Fibroblast of lung (primary cell): ENCODE results near the gene CDH12. TPM values are rescaled to one million over a fixed set of nuclear protein-coding genes. Genes with fewer than 3 reads are reported as not detected.

Source experiments
- DNase-seq, 2 donors: peaks; one replicate each; pipeline versions ENCODE4 v3.0.0 to v3.0.0-alpha.2; 2010; ENCODE audit warnings: low read depth in 2 of 2
- H2AFZ ChIP-seq: 2 replicates; pipeline ENCODE4 v1.5.1; 2012; ENCODE audit warnings: low read length, control low read depth, inconsistent platforms
- H3K27ac ChIP-seq: 2 replicates; pipeline ENCODE4 v1.5.1; 2011; ENCODE audit warnings: low read length, control low read depth; ENCODE audit not compliant: insufficient read depth
- H3K27me3 ChIP-seq: 2 replicates; pipeline ENCODE4 v1.5.1; 2011; ENCODE audit warnings: mild to moderate bottlenecking, low read length; ENCODE audit not compliant: control insufficient read depth, insufficient read depth
- H3K36me3 ChIP-seq: 2 replicates; pipeline ENCODE4 v1.5.1; 2011; ENCODE audit warnings: low read length; ENCODE audit not compliant: control insufficient read depth, insufficient read depth
- H3K4me1 ChIP-seq: 2 replicates; pipeline ENCODE4 v1.5.1; 2011; ENCODE audit warnings: low read length; ENCODE audit not compliant: control insufficient read depth, insufficient read depth; ENCODE audit errors: extremely low read depth
- H3K4me2 ChIP-seq: 2 replicates; pipeline ENCODE4 v1.5.1; 2011; ENCODE audit warnings: low read length, control low read depth; ENCODE audit not compliant: insufficient read depth; ENCODE audit errors: extremely low read depth
- H3K4me3 ChIP-seq, 4 experiments: fragments of 200-600 bp in 1 of 4; sonication (generic) in 1 of 4; replicated peaks in 1 of 4; 2 replicates each; pipeline ENCODE4 v1.5.1; 2011 to 2016; ENCODE audit warnings: low read length in 4 of 4, low read depth in 3 of 4, mild to moderate bottlenecking in 3 of 4, control low read depth in 2 of 4, inconsistent platforms in 1 of 4, mixed read lengths in 1 of 4; ENCODE audit not compliant: insufficient read depth in 1 of 4; ENCODE audit errors: control extremely low read depth in 1 of 4
- H3K79me2 ChIP-seq: 2 replicates; pipeline ENCODE4 v1.5.1; 2012; ENCODE audit warnings: mild to moderate bottlenecking, low read length, inconsistent platforms; ENCODE audit not compliant: control insufficient read depth, insufficient read depth
- H3K9ac ChIP-seq: 2 replicates; pipeline ENCODE4 v1.5.1; 2011; ENCODE audit warnings: mild to moderate bottlenecking, low read length, control low read depth; ENCODE audit not compliant: insufficient read depth
- H3K9me3 ChIP-seq: 2 replicates; pipeline ENCODE4 v1.5.1; 2012; ENCODE audit warnings: low read depth, low read length; ENCODE audit not compliant: control insufficient read depth, insufficient read depth
- H4K20me1 ChIP-seq: 2 replicates; pipeline ENCODE4 v1.5.1; 2011; ENCODE audit warnings: low read length; ENCODE audit not compliant: control insufficient read depth, insufficient read depth; ENCODE audit errors: extremely low read depth
- EZH2 ChIP-seq: IDR thresholded peaks from 2 replicates; pipeline ENCODE4 v1.5.1; 2012; ENCODE audit warnings: low read length, control low read depth, mild to moderate bottlenecking; ENCODE audit errors: missing control alignments
- polyA plus RNA-seq, 2 donors: library from polyadenylated mRNA; depleted of rRNA in 1 of 2; stranded (reverse) in 1 of 2; unstranded in 1 of 2; fragments of >200 nt; gene quantifications; 2 replicates each; pipeline ENCODE4 v1.2.1, GENCODE V29; 2011 to 2012; ENCODE audit warnings: missing spikeins in 1 of 2
- total RNA-seq: library from RNA; depleted of rRNA; stranded (reverse); fragments of >200 nt; gene quantifications from 2 replicates; pipeline ENCODE4 v1.2.1, GENCODE V29; 2014
- TF ChIP-seq, protein P1 (sequence below), 2 donors: IDR thresholded peaks in 1 of 2; conservative IDR thresholded peaks in 1 of 2; 1 replicate in 1 of 2; 2 replicates in 1 of 2; pipeline ENCODE4 v1.5.1; 2011 to 2012; ENCODE audit warnings: low read length in 2 of 2, control low read depth in 1 of 2, inconsistent platforms in 1 of 2, low read depth in 1 of 2, mild to moderate bottlenecking in 1 of 2

Gene CDH12
- total and polyA plus RNA-seq, 2 donors (not counting 1 experiment from before 2014, with no cell fraction given), result 0.02 TPM; not detected in 1

GRCh38 chr5:22728610-22729009 lies 124.5 kb downstream of the CDH12 start:
- no peaks in the 10 kb centered on the region for H3K36me3 ChIP-seq
- H3K27ac ChIP-seq, result no peak overlapping the region
- no peak overlapping the region for H2AFZ ChIP-seq
- no peaks in the 10 kb centered on the region for H3K27me3 ChIP-seq
- no peak overlapping the region for H3K9ac ChIP-seq
- no peaks in the 10 kb centered on the region for H4K20me1 ChIP-seq
- no peaks in the 10 kb centered on the region for H3K9me3 ChIP-seq
- no peak for DNase-seq
- no peaks in the 10 kb centered on the region for H3K79me2 ChIP-seq
- TF ChIP-seq, protein P1, sequence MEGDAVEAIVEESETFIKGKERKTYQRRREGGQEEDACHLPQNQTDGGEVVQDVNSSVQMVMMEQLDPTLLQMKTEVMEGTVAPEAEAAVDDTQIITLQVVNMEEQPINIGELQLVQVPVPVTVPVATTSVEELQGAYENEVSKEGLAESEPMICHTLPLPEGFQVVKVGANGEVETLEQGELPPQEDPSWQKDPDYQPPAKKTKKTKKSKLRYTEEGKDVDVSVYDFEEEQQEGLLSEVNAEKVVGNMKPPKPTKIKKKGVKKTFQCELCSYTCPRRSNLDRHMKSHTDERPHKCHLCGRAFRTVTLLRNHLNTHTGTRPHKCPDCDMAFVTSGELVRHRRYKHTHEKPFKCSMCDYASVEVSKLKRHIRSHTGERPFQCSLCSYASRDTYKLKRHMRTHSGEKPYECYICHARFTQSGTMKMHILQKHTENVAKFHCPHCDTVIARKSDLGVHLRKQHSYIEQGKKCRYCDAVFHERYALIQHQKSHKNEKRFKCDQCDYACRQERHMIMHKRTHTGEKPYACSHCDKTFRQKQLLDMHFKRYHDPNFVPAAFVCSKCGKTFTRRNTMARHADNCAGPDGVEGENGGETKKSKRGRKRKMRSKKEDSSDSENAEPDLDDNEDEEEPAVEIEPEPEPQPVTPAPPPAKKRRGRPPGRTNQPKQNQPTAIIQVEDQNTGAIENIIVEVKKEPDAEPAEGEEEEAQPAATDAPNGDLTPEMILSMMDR (conservative IDR thresholded peaks at IDR 0.05 in 1 of 2, IDR thresholded peaks at IDR 0.05 in 1 of 2; ENCODE audit: low read depth in 1 of 2, low read length in 2 of 2), result no peak
- TF ChIP-seq EZH2, result no peak
- H3K4me2 ChIP-seq, result no peak overlapping the region
- no peaks in the 10 kb centered on the region for H3K4me1 ChIP-seq
- H3K4me3 ChIP-seq, result no peak overlapping the region

DNA sequence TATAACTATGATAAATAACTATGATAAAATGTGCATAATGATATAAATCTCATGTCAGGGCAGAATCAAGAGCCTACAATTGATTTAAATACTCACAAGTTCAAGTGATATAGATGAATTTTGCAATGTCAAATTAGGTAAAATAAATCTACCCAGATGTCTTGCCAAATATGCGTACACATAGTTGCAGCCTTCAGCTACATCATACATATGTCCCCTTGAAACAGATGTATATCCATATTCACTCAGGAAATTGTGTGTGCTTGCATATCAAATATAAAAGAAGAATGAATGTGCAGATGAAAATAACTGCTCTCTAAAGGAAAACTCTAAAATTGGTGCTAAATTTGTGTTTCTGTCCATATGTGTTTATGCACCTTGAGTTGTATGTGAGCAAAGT lies 130.7 kb downstream of the CDH12 start:
- Histone ChIP-seq H3K9me3 (no peaks in the 10 kb centered on the region), H3K4me2 (no peak overlapping the region), H3K79me2 (no peaks in the 10 kb centered on the region), H3K27ac (no peak overlapping the region), H3K9ac (no peak overlapping the region), H4K20me1 (no peaks in the 10 kb centered on the region), H3K4me3 (no peak overlapping the region), H3K36me3 (no peaks in the 10 kb centered on the region), H2AFZ (no peak overlapping the region), H3K27me3 (no peaks in the 10 kb centered on the region), H3K4me1 (no peaks in the 10 kb centered on the region)
- no peak for DNase-seq
- TF ChIP-seq, protein P1 (conservative IDR thresholded peaks at IDR 0.05 in 1 of 2, IDR thresholded peaks at IDR 0.05 in 1 of 2; ENCODE audit: low read depth in 1 of 2, low read length in 2 of 2), result no peak
- TF ChIP-seq EZH2, result no peak

DNA sequence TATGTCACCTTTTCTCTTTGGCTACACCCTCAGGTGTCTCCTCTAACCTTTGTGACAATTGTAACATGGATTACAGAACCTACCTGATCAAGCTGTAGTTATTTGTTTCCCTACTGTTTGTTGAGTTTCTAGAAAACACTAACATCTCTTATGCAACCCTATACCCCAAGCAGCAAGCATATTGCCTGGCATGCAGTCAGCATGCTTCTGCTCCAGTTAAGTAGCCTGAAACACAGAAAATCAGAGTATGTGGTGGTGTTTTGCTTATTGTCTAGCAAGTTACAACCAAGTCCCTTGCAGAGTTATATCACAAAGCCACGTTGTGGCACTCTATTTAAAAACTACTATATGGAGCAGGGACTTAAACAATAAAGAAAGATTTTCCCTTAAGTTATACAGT lies 131.1 kb downstream of the CDH12 start:
- Histone ChIP-seq H3K9me3 (no peaks in the 10 kb centered on the region), H3K27ac (no peak overlapping the region)
- no peak for TF ChIP-seq EZH2
- TF ChIP-seq, protein P1 (conservative IDR thresholded peaks at IDR 0.05 in 1 of 2, IDR thresholded peaks at IDR 0.05 in 1 of 2; ENCODE audit: low read depth in 1 of 2, low read length in 2 of 2), result no peak

More for the DNA sequence above, 131.1 kb downstream of the CDH12 start:
- H3K4me3 ChIP-seq, result no peak overlapping the region
- H3K9ac ChIP-seq, result no peak overlapping the region
- no peak overlapping the region for H3K4me2 ChIP-seq
- DNase-seq, result no peak
- H4K20me1 ChIP-seq, result no peaks in the 10 kb centered on the region
- no peaks in the 10 kb centered on the region for H3K36me3 ChIP-seq
- H3K4me1 ChIP-seq, result no peaks in the 10 kb centered on the region
- no peaks in the 10 kb centered on the region for H3K27me3 ChIP-seq
- no peaks in the 10 kb centered on the region for H3K79me2 ChIP-seq
- H2AFZ ChIP-seq, result no peak overlapping the region
